DOHH2 (cell line): ENCODE data around the gene TRPV4.

Experiments
- H3F3A ChIP-seq: fragments of 200-600 bp; sonication (generic), shearing (Covaris generic); 2 replicates; pipeline ENCODE4 v1.6.0; 2016; ENCODE audit warnings: antibody characterized with exemption, mild to moderate bottlenecking; ENCODE audit not compliant: control insufficient read depth, insufficient read depth
- H3K27ac ChIP-seq: fragments of 200-600 bp; sonication (generic); 2 replicates; pipeline ENCODE4 v1.5.1; 2014; ENCODE audit warnings: low read depth, mild to moderate bottlenecking, low read length, moderate library complexity
- H3K27me3 ChIP-seq: fragments of 200-600 bp; sonication (generic); 2 replicates; pipeline ENCODE4 v1.6.1; 2014; ENCODE audit warnings: mild to moderate bottlenecking, low read length, mixed read lengths; ENCODE audit not compliant: control insufficient read depth
- H3K36me3 ChIP-seq: fragments of 200-600 bp; sonication (generic); 2 replicates; pipeline ENCODE4 v1.6.1; 2014; ENCODE audit warnings: mild to moderate bottlenecking, low read length, moderate library complexity, mixed read lengths; ENCODE audit not compliant: control insufficient read depth
- H3K4me1 ChIP-seq: fragments of 200-600 bp; sonication (generic); 2 replicates; pipeline ENCODE4 v1.6.1; 2014; ENCODE audit warnings: mild to moderate bottlenecking, low read length, mixed read lengths; ENCODE audit not compliant: control insufficient read depth
- H3K4me2 ChIP-seq: fragments of 200-600 bp; sonication (generic); 2 replicates; pipeline ENCODE4 v1.6.0; 2014; ENCODE audit warnings: mild to moderate bottlenecking, low read length, moderate library complexity
- H3K4me3 ChIP-seq: fragments of 200-600 bp; sonication (generic); 2 replicates; pipeline ENCODE4 v1.5.1; 2014; ENCODE audit warnings: mild to moderate bottlenecking, low read length, mixed read lengths
- H3K79me2 ChIP-seq: fragments of 200-600 bp; sonication (generic); 2 replicates; pipeline ENCODE4 v1.6.1; 2014; ENCODE audit warnings: mild to moderate bottlenecking, low read length, mixed read lengths; ENCODE audit not compliant: control insufficient read depth
- H3K9me2 ChIP-seq: fragments of 200-600 bp; sonication (generic); replicated peaks from 2 replicates; pipeline ENCODE4 v1.6.1; 2014; ENCODE audit warnings: mild to moderate bottlenecking, low read length, mixed read lengths; ENCODE audit not compliant: control insufficient read depth
- H3K9me3 ChIP-seq: fragments of 200-600 bp; sonication (generic); 2 replicates; pipeline ENCODE4 v1.6.1; 2014; ENCODE audit warnings: antibody characterized with exemption, low read length, mixed read lengths; ENCODE audit not compliant: control insufficient read depth, insufficient read depth
- H4K20me1 ChIP-seq: fragments of 200-600 bp; sonication (generic); 2 replicates; pipeline ENCODE4 v1.6.0; 2014; ENCODE audit warnings: low read depth, mild to moderate bottlenecking, antibody characterized with exemption, low read length, moderate library complexity; ENCODE audit not compliant: control insufficient read depth, insufficient read depth
- CTCF ChIP-seq: fragments of 200-600 bp; sonication (generic); IDR thresholded peaks from one replicate; pipeline ENCODE4 v1.5.1; 2014; ENCODE audit warnings: antibody characterized with exemption, mild to moderate bottlenecking, low read depth, low read length; ENCODE audit not compliant: poor library complexity, severe bottlenecking
- EZH2phosphoT487 ChIP-seq: fragments of 200-600 bp; sonication (generic); IDR thresholded peaks from 2 replicates; pipeline ENCODE4 v1.6.1; 2017; ENCODE audit warnings: borderline replicate concordance, mild to moderate bottlenecking, antibody characterized with exemption, low read length, moderate library complexity, mixed read lengths

TRPV4 gene

GRCh38 chr12:109752117-109753053, 80.8 kb downstream of the TRPV4 start:
- no peak overlapping the region for H3K4me3 ChIP-seq

GRCh38 chr12:109744986-109745942, 87.9 kb downstream of the TRPV4 start:
- Histone ChIP-seq H3K79me2 (no peaks in the 10 kb centered on the region), H4K20me1 (no peaks in the 10 kb centered on the region), H3K27me3 (no peaks in the 10 kb centered on the region), H3K27ac (no peak overlapping the region), H3K36me3 (no peaks in the 10 kb centered on the region), H3K4me1 (no peaks in the 10 kb centered on the region), H3K4me2 (no peak overlapping the region), H3K9me2 (no peaks in the 10 kb centered on the region), H3K9me3 (no peaks in the 10 kb centered on the region), H3F3A (no peaks in the 10 kb centered on the region), H3K4me3 (no peak overlapping the region)
- TF ChIP-seq EZH2phosphoT487 = no peak
- no peak for TF ChIP-seq CTCF

More at GRCh38 chr12:109752117-109753053, 80.8 kb downstream of the TRPV4 start:
- no peak for TF ChIP-seq EZH2phosphoT487
- no peak for TF ChIP-seq CTCF
- no peaks in the 10 kb centered on the region for H4K20me1 ChIP-seq
- no peaks in the 10 kb centered on the region for H3K36me3 ChIP-seq
- H3K9me2 ChIP-seq = no peaks in the 10 kb centered on the region
- no peak overlapping the region for H3K4me2 ChIP-seq
- H3K79me2 ChIP-seq = no peaks in the 10 kb centered on the region
- H3K27ac ChIP-seq = no peak overlapping the region
- H3K9me3 ChIP-seq = peaks cover 5% of the 10 kb centered on the region; the same call in 1 of the 2 replicates
- no peaks in the 10 kb centered on the region for H3F3A ChIP-seq
- H3K4me1 ChIP-seq = no peaks in the 10 kb centered on the region
- H3K27me3 ChIP-seq = no peaks in the 10 kb centered on the region

- Histone ChIP-seq H3K9me3 (no peaks in the 10 kb centered on the region), H3K4me1 (no peaks in the 10 kb centered on the region)
Observed at GRCh38 chr12:109744026-109744425, 89.2 kb downstream of the TRPV4 start.

More at GRCh38 chr12:109744026-109744425, 89.2 kb downstream of the TRPV4 start:
- no peak overlapping the region for H3K4me3 ChIP-seq
- H3K27ac ChIP-seq = no peak overlapping the region
- no peaks in the 10 kb centered on the region for H3K27me3 ChIP-seq
- H4K20me1 ChIP-seq = no peaks in the 10 kb centered on the region
- H3K36me3 ChIP-seq = no peaks in the 10 kb centered on the region
- H3F3A ChIP-seq = no peaks in the 10 kb centered on the region
- no peak for TF ChIP-seq EZH2phosphoT487
- no peak for TF ChIP-seq CTCF
- H3K79me2 ChIP-seq = no peaks in the 10 kb centered on the region
- no peak overlapping the region for H3K4me2 ChIP-seq
- H3K9me2 ChIP-seq = no peaks in the 10 kb centered on the region
